ENCODE data around the gene HIVEP2.

DNA sequence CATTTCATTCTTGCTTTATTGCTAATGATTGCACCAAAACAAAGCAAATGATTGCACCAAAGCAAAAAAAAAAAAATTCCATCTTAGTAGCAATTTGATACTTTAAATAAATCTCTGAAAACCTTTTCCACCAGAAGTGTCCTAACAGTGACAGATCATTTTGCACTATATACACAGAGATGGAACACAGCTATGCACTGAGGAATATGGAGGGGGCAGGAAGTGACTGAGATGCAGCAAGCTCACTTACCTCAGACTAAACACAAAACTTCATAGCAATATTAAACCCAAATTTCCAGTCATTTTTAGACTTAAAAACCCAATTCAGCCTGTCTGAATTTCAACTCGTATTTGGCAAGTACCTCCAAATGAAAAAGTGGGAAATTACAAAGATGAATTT, 41.2 kb downstream of the HIVEP2 start:
- no peak for TF ChIP-seq POLR2A (IDR thresholded peaks at IDR 0.05)
- TF ChIP-seq, protein P1, sequence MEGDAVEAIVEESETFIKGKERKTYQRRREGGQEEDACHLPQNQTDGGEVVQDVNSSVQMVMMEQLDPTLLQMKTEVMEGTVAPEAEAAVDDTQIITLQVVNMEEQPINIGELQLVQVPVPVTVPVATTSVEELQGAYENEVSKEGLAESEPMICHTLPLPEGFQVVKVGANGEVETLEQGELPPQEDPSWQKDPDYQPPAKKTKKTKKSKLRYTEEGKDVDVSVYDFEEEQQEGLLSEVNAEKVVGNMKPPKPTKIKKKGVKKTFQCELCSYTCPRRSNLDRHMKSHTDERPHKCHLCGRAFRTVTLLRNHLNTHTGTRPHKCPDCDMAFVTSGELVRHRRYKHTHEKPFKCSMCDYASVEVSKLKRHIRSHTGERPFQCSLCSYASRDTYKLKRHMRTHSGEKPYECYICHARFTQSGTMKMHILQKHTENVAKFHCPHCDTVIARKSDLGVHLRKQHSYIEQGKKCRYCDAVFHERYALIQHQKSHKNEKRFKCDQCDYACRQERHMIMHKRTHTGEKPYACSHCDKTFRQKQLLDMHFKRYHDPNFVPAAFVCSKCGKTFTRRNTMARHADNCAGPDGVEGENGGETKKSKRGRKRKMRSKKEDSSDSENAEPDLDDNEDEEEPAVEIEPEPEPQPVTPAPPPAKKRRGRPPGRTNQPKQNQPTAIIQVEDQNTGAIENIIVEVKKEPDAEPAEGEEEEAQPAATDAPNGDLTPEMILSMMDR (IDR thresholded peaks at IDR 0.05) = no peak

Measured in lower leg skin (tissue), 3 donors.